ENCODE measurements around the gene CCDC154.

CCDC154 gene

DNA sequence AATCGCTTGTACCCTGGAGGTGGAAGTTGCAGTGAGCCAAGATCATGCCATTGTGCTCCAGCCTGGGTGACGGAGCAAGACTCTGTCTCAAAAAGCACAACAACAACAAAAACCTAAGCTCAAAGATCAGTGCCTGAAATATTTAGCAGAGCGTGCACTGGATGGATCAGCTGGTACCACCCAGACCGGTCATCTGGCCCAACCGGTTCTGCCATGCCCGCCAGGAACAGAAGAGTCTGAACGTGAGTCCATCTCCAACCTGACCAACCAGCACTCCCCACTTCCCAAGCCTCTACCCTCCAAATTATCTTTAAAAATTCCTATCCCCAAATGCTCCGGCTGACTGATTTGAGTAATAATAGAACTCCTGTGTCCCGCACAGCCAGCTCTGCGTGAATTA lies 22.3 kb downstream of the CCDC154 start:
- no peak overlapping the region for H3K4me3 ChIP-seq (ENCODE audit: low read length)
- no peaks in the 10 kb centered on the region for H3K4me1 ChIP-seq (ENCODE audit: control insufficient read depth, insufficient read depth, low read length)
- H3K36me3 ChIP-seq (ENCODE audit: insufficient read depth, low read length): no peaks in the 10 kb centered on the region
- no peaks in the 10 kb centered on the region for H3K9me3 ChIP-seq (replicated peaks; ENCODE audit: low read length)
- no peak overlapping the region for H3K9ac ChIP-seq (ENCODE audit: low read depth, low read length)
- no peaks in the 10 kb centered on the region for H3K27me3 ChIP-seq (ENCODE audit: control insufficient read depth, insufficient read depth, low read length)
- H3K4me2 ChIP-seq (ENCODE audit: low read length): no peak overlapping the region

DNA sequence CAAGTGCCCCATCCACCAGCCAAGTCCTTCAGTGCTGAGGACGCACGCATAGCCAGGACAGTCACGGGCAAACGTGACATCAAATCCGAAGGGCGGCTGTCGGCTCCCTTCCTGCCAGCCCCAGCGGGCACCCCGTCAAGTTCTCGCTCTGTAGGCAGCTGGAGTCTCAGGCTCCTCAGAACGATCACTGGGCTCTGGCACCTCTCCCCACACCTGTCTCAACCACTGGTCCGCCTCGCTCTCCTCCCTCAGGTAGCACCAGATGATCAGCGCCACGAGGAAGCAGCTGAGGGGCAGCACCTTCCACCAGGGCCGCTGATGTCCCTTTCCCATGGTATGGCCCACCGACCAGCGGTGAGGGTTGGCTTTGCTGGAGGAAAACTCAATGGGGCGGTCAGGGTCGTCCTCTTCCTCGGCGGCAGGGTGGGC lies 24.2 kb downstream of the CCDC154 start:
- H3K4me2 ChIP-seq (ENCODE audit: low read length): peak overlapping the region; percentile 85
- H3K9me3 ChIP-seq (replicated peaks; ENCODE audit: low read length): no peaks in the 10 kb centered on the region
- H3K36me3 ChIP-seq (ENCODE audit: insufficient read depth, low read length): no peaks in the 10 kb centered on the region

DNA sequence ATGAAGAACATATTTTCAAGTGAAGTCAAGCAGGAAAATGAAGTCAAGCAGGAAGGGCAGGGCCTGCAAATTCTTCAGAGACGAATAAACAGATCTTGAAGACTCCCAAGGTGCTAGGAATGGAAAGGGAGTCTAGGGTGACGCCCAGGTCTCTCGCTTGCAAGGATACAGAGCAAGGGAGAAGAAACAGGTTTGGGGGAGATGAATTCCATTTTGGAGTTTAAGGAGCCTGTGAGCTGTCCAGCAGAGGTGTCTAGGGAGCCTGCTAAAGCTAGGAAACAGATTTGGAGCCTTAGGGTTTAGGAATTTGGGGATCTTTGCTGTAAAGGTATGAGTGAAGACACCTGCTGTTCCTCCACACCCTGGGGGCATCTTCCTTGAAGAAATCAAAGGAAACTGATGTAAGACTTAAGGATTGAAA lies 27.8 kb downstream of the CCDC154 start:
- Histone ChIP-seq H3K4me2 (ENCODE audit: low read length) (no peak overlapping the region), H3K4me1 (ENCODE audit: control insufficient read depth, insufficient read depth, low read length) (no peaks in the 10 kb centered on the region), H3K36me3 (ENCODE audit: insufficient read depth, low read length) (no peaks in the 10 kb centered on the region), H3K9ac (ENCODE audit: low read depth, low read length) (no peak overlapping the region), H3K4me3 (ENCODE audit: low read length) (no peak overlapping the region), H3K9me3 (replicated peaks; ENCODE audit: low read length) (no peaks in the 10 kb centered on the region), H3K27me3 (ENCODE audit: control insufficient read depth, insufficient read depth, low read length) (no peaks in the 10 kb centered on the region)

More for the DNA sequence above, 24.2 kb downstream of the CCDC154 start:
- Histone ChIP-seq H3K9ac (ENCODE audit: low read depth, low read length) (peak overlapping the region; percentile 91), H3K4me1 (ENCODE audit: control insufficient read depth, insufficient read depth, low read length) (no peaks in the 10 kb centered on the region), H3K27me3 (ENCODE audit: control insufficient read depth, insufficient read depth, low read length) (no peaks in the 10 kb centered on the region), H3K4me3 (ENCODE audit: low read length) (peak overlapping the region; percentile 84)

DNA sequence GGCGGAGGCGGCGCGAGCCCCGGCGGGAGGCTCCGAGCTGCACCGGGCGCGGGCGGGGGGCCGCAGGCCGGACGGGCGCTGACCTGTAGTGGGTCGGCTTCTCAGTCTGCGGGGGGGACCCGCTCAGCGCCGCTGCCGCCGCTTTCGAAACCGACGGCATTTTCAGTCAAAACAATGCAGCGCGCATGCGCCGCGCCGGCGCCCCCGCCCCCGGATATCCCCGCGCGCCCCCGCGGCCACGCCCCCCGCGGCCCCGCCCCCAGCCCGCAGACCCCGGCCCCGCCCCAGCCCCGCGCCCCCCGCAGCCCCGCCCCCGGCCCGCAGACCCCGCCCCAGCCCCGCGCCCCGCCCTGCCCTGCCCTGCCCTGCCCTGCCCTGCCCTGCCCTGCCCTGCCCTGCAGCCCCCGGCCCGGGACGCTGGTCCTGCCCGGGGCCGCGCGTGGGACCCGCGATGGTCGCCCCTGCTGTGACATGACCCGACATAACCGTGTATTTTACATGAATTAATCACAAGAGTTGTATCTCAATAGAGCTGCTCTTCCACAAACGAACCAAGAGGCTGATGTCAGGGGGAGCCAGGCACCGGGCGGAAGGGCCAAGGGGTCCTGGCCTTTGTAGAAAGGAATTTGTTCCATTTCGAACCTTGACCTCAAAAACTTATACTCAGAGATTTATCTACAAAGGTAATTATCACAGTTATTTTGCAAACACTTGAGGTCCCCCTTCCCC lies 29.7 kb downstream of the CCDC154 start, which contains the start of gene UNKL:
Gene UNKL, minus strand, starts transcription at position 173 of the 729 bp plus-strand sequence. Its CDS starts 13 bp downstream, at position 160.
- Histone ChIP-seq H3K4me3 (ENCODE audit: low read length) (peak within 1 kb of the TSS; percentile 88), H3K36me3 (ENCODE audit: insufficient read depth, low read length) (no peaks in the 10 kb centered on the region), H3K9me3 (replicated peaks; ENCODE audit: low read length) (no peaks in the 10 kb centered on the region), H3K4me1 (ENCODE audit: control insufficient read depth, insufficient read depth, low read length) (no peaks in the 10 kb centered on the region), H3K27me3 (ENCODE audit: control insufficient read depth, insufficient read depth, low read length) (no peaks in the 10 kb centered on the region), H3K9ac (ENCODE audit: low read depth, low read length) (peak within 1 kb of the TSS; percentile 87), H3K4me2 (ENCODE audit: low read length) (peak within 1 kb of the TSS; percentile 94)

DNA sequence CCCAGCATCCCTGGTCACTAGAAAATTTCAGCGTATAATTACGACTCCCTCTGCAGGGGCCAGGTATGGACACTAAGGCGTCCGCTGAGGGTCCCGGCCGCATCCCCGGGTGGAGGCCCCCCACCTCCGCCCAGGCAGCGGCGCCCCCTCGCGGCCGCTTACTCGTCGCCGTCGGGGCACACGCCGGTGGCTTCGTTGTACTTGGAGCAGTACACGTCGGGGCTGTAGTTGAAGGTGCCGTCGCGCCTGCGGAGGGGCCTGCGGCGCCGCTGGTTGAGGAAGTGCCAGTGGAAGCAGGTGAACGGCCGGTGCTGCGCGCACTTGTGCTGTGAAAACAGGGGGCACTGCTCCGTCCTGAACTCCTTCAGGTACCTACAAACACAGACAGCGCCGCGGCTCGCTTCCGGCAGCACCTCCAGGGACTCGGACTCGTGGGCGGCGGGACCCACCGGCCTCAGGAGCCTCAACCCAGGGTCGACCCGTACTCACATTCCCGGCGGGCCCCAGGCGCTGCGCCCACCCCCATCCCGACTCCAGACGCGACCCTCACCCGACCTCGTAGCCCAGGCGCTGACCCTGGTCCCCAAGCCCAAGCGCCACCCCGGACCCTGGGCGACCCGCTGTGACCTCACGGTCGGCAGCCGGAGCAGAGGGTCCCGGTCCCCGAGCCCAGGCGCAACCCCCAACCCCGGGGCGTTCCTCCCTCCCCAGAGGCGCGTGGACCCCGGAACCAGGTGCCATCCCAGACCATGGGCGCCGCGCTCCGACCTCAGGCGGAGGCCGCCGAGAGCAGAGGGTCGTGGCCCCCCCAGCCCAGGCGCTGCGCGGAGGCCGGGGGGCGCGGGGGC lies 30.4 kb downstream of the CCDC154 start:
- no peaks in the 10 kb centered on the region for H3K27me3 ChIP-seq (ENCODE audit: control insufficient read depth, insufficient read depth, low read length)
- H3K4me2 ChIP-seq (ENCODE audit: low read length): peak overlapping the region; percentile 94
- H3K9me3 ChIP-seq (replicated peaks; ENCODE audit: low read length): no peaks in the 10 kb centered on the region
- H3K36me3 ChIP-seq (ENCODE audit: insufficient read depth, low read length): no peaks in the 10 kb centered on the region
- H3K4me1 ChIP-seq (ENCODE audit: control insufficient read depth, insufficient read depth, low read length): no peaks in the 10 kb centered on the region
- H3K9ac ChIP-seq (ENCODE audit: low read depth, low read length): peak overlapping the region; percentile 87
- peak overlapping the region; percentile 88 for H3K4me3 ChIP-seq (ENCODE audit: low read length)

DNA sequence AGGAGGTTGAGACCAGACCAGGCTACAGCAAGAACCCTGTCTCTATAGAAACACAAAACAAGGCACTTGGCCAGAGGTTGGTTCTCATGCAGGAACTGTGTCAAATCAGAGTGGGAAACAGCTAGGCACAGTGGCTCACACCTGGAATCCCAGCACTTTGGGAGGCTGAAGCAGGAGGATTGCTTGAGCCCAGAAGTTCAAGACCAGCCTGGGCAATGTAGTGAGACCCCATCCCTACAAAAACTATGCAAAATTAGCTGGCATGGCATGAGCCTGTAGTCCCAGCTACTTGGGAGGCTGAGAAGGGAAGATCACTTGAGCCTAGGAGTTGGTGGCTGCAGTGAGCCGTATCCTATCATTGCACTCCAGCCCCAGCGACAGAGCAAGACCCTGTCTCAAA lies 31.5 kb downstream of the CCDC154 start:
- Histone ChIP-seq H3K4me1 (ENCODE audit: control insufficient read depth, insufficient read depth, low read length) (peaks cover under 1% of the 10 kb centered on the region), H3K27me3 (ENCODE audit: control insufficient read depth, insufficient read depth, low read length) (no peaks in the 10 kb centered on the region), H3K9me3 (replicated peaks; ENCODE audit: low read length) (no peaks in the 10 kb centered on the region), H3K36me3 (ENCODE audit: insufficient read depth, low read length) (no peaks in the 10 kb centered on the region), H3K9ac (ENCODE audit: low read depth, low read length) (no peak overlapping the region), H3K4me3 (ENCODE audit: low read length) (no peak overlapping the region), H3K4me2 (ENCODE audit: low read length) (no peak overlapping the region)

DNA sequence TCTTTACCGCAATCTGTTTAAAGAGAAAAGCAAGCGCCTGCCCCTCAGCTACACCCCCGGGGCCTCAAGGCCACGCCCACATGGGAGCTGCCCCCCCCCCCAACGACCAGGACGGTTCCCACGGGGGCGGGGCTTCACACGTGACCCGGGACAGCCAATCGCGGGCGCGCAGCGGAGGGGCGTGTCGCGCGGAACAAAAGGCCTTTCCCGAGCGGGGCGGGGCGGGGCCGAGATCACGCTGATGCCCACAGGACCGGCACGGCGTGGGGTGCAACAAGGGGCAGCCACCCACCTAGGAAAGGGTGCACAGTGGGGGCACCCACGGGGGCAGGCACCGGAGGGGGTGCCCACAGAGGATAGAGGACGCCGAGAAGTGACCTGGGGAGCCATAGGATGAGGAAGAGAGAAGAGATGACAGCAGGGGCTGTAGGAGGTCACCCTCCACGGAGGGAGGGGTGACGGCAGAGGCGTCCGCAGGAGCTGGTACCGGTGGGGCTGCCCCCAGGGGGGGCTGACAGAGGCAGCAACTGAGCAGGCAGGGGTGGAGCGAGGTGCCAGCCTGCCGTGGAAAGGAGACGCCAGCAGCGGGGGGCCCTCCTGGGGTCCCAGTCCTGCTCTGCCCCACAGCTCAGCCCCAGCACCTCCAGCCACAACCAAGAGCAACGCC lies 36.1 kb downstream of the CCDC154 start:
- H3K4me1 ChIP-seq (ENCODE audit: control insufficient read depth, insufficient read depth, low read length): peaks cover 5% of the 10 kb centered on the region
- peak overlapping the region; percentile 93 for H3K4me3 ChIP-seq (ENCODE audit: low read length)
- peak overlapping the region; percentile 77 for H3K9ac ChIP-seq (ENCODE audit: low read depth, low read length)
- H3K4me2 ChIP-seq (ENCODE audit: low read length): peak overlapping the region; percentile 100
- no peaks in the 10 kb centered on the region for H3K9me3 ChIP-seq (replicated peaks; ENCODE audit: low read length)
- H3K27me3 ChIP-seq (ENCODE audit: control insufficient read depth, insufficient read depth, low read length): no peaks in the 10 kb centered on the region
- no peaks in the 10 kb centered on the region for H3K36me3 ChIP-seq (ENCODE audit: insufficient read depth, low read length)

DNA sequence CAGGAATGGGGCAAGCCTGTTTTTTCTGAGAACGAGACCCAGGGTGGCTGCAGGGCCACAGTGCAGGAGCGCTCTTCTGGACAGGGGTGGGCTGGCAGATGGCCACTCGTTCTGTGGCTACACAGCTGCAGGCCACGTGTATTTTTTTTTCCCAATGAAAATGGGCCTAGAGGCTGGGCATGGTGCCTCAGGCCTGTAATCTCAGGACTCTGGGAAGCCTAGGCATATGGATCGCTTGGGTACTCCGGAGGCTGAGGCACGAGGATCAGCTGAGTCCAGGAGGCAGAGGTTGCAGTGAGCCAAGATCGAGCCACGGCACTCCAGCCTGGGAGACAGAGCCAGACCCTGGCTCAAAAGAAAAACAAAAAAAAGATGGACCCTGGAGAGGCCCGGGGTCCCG lies 36.6 kb downstream of the CCDC154 start:
- no peaks in the 10 kb centered on the region for H3K27me3 ChIP-seq (ENCODE audit: control insufficient read depth, insufficient read depth, low read length)
- peaks cover 5% of the 10 kb centered on the region for H3K4me1 ChIP-seq (ENCODE audit: control insufficient read depth, insufficient read depth, low read length)
- H3K9me3 ChIP-seq (replicated peaks; ENCODE audit: low read length): no peaks in the 10 kb centered on the region
- H3K4me2 ChIP-seq (ENCODE audit: low read length): peak overlapping the region; percentile 100
- H3K4me3 ChIP-seq (ENCODE audit: low read length): peak overlapping the region; percentile 93
- H3K36me3 ChIP-seq (ENCODE audit: insufficient read depth, low read length): no peaks in the 10 kb centered on the region
- H3K9ac ChIP-seq (ENCODE audit: low read depth, low read length): peak overlapping the region; percentile 65

DNA sequence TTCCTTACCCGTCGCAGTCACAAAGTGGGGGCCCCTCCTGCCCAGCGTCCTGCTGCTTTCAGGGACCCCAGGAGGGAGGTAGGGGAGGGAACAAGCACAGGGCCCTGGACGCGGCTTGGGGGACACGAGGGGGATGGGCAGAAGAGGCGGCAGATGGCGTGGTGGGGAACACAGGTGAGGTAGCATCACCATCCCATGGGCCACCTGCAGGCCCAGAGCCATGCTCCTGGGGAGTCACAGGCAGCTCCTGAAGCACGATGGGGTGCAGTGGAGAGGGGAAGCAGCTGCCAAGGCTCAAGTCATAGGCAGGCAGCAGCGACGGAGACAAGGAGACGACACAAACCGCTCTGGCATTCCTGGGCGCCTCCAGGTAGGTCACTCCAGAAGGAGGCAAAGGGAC lies 40.6 kb downstream of the CCDC154 start:
- peaks cover 7% of the 10 kb centered on the region for H3K36me3 ChIP-seq (ENCODE audit: insufficient read depth, low read length)

DNA sequence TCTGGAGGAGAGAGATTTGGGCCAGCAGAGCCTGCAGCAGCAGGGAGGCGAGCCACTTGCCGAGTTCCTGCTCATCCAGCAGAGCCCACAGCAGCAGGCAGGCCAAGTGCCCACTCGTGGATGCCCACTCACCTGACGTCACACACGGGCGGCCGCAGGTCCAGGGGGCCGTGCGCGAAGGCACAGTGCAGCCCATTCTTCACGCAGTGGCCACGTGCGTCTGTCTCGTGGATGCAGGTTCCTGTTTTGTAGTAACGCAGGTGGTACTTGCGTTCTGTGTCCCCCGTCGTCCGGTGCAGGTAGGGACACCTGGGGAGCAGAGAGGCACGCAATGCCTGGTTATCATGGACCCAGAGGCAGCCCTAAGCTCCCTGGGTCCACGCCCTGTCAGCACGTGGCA lies 41.3 kb downstream of the CCDC154 start:
- Histone ChIP-seq H3K4me1 (ENCODE audit: control insufficient read depth, insufficient read depth, low read length) (peaks cover 5% of the 10 kb centered on the region), H3K36me3 (ENCODE audit: insufficient read depth, low read length) (peaks cover 7% of the 10 kb centered on the region), H3K27me3 (ENCODE audit: control insufficient read depth, insufficient read depth, low read length) (no peaks in the 10 kb centered on the region), H3K4me2 (ENCODE audit: low read length) (no peak overlapping the region), H3K9me3 (replicated peaks; ENCODE audit: low read length) (no peaks in the 10 kb centered on the region), H3K4me3 (ENCODE audit: low read length) (no peak overlapping the region), H3K9ac (ENCODE audit: low read depth, low read length) (no peak overlapping the region)

More for the DNA sequence above, 40.6 kb downstream of the CCDC154 start:
- Histone ChIP-seq H3K9ac (ENCODE audit: low read depth, low read length) (no peak overlapping the region), H3K4me3 (ENCODE audit: low read length) (no peak overlapping the region), H3K27me3 (ENCODE audit: control insufficient read depth, insufficient read depth, low read length) (no peaks in the 10 kb centered on the region), H3K4me2 (ENCODE audit: low read length) (no peak overlapping the region), H3K4me1 (ENCODE audit: control insufficient read depth, insufficient read depth, low read length) (peaks cover 5% of the 10 kb centered on the region), H3K9me3 (replicated peaks; ENCODE audit: low read length) (no peaks in the 10 kb centered on the region)

DNA sequence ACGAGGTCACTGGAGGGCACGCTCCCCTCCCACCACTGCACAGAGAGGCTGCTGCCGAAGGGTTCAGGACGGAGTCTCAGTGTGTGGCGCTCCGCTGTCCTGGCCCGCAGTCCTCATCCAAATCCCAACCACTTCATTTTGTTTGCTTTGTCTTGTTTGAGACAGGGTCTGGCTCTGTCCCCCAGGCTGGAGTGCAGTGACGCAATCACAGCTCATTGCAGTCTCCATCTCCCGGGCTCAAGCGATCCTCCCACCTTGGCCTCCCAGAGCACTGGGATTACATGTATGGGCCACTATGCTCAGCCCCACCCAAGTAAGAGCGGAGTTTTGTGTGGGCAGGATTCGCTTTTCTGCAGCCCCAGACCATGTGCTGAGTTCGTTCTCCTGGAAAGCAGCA lies 42.6 kb downstream of the CCDC154 start:
- Histone ChIP-seq H3K9ac (ENCODE audit: low read depth, low read length) (no peak overlapping the region), H3K36me3 (ENCODE audit: insufficient read depth, low read length) (peaks cover 7% of the 10 kb centered on the region), H3K4me2 (ENCODE audit: low read length) (no peak overlapping the region), H3K4me1 (ENCODE audit: control insufficient read depth, insufficient read depth, low read length) (no peaks in the 10 kb centered on the region), H3K4me3 (ENCODE audit: low read length) (no peak overlapping the region), H3K27me3 (ENCODE audit: control insufficient read depth, insufficient read depth, low read length) (no peaks in the 10 kb centered on the region), H3K9me3 (replicated peaks; ENCODE audit: low read length) (no peaks in the 10 kb centered on the region)

Data from skeletal muscle satellite cell (primary cell).